ENCODE results near the gene TLDC2. TPM values are rescaled to one million over a fixed set of nuclear protein-coding genes. Genes with fewer than 3 reads are reported as not detected.
A peak's percentile ranks its signal among the peaks of the same experiment; 100 is the strongest.

TLDC2 gene
- total RNA-seq (1 to 10 TPM; 2.8 to 3.4 TPM), polyA plus RNA-seq (ENCODE audit: insufficient read depth, low read depth, low replicate concordance) (2.9 TPM)
- long read RNA-seq, donor 1, partial matches to known transcripts: 9 of 9 reads
- long read RNA-seq, donor 1, other reads (novel, unspliced or antisense): 0 of 9 reads
- long read RNA-seq, donor 2: 0 reads

- no peaks in the 10 kb centered on the region for H3K9me3 ChIP-seq
- 71 to 86% methylated on average over 11 to 14 of the region's 14 CpGs for WGBS, 2 donors
- no peaks in the 10 kb centered on the region for H3K27me3 ChIP-seq
- intact Hi-C loops (cut with DNase I; ENCODE audit: low total_unique reads): no loop called here
- H3K36me3 ChIP-seq (ENCODE audit: low read depth, missing control alignments): no peaks in the 10 kb centered on the region
- no peak within 1 kb of the TSS for H3K4me3 ChIP-seq
- H3K27ac ChIP-seq: no peak within 1 kb of the TSS
- H3K4me1 ChIP-seq: no peaks in the 10 kb centered on the region
- TF ChIP-seq POLR2A (IDR thresholded peaks at IDR 0.05) (no peak), CTCF (IDR thresholded peaks at IDR 0.05) (no peak)
- no peak for DNase-seq
These were observed at the start of gene TLDC2 for GRCh38 chr20:36875702-36876472. TSS of gene TLDC2 (plus strand) at chr20:36876138. CDS start at chr20:36876175, 37 bp downstream.

GRCh38 chr20:36826554-36827244 lies 49.2 kb upstream of the TLDC2 start:
- H3K27me3 ChIP-seq: no peaks in the 10 kb centered on the region
- TF ChIP-seq CTCF (IDR thresholded peaks at IDR 0.05): no peak
- no peak for TF ChIP-seq POLR2A (IDR thresholded peaks at IDR 0.05)
- intact Hi-C loops (cut with DNase I; ENCODE audit: low total_unique reads): no loop called here
- WGBS, 2 donors: 91 to 95% methylated on average over 7 of the region's 7 CpGs
- H3K36me3 ChIP-seq (ENCODE audit: low read depth, missing control alignments): no peaks in the 10 kb centered on the region
- no peaks in the 10 kb centered on the region for H3K9me3 ChIP-seq
- no peak overlapping the region for H3K4me3 ChIP-seq
- no peak overlapping the region for H3K27ac ChIP-seq
- H3K4me1 ChIP-seq: peaks cover 57% of the 10 kb centered on the region
- no peak for DNase-seq

- peak; percentile 92 for DNase-seq
These were observed 48.2 kb upstream of the TLDC2 start for GRCh38 chr20:36827541-36828279.

More at GRCh38 chr20:36827541-36828279, 48.2 kb upstream of the TLDC2 start:
- Histone ChIP-seq H3K9me3 (no peaks in the 10 kb centered on the region), H3K36me3 (ENCODE audit: low read depth, missing control alignments) (no peaks in the 10 kb centered on the region), H3K4me3 (no peak overlapping the region), H3K27ac (peak overlapping the region in 1 of 2 donors; percentile 45), H3K27me3 (no peaks in the 10 kb centered on the region), H3K4me1 (peaks cover 57% of the 10 kb centered on the region)
- WGBS, 2 donors: 34 to 46% methylated on average over 6 to 11 of the region's 11 CpGs
- intact Hi-C loops (cut with DNase I; ENCODE audit: low total_unique reads): no loop called here
- TF ChIP-seq POLR2A (IDR thresholded peaks at IDR 0.05) (no peak), CTCF (IDR thresholded peaks at IDR 0.05) (no peak)

All from testis (tissue), 5 donors.